Peyer's patch (tissue), 4 donors: ENCODE results near the gene ANKMY2. TPM values are rescaled to one million over a fixed set of nuclear protein-coding genes. Genes with fewer than 3 reads are reported as not detected.

Experiments used
- DNase-seq, 3 donors: peaks; one replicate each; pipeline ENCODE4 v3.0.0-alpha.2; 2017 to 2019
- H3K27ac ChIP-seq, 4 donors: fragments of 200-600 bp; sonication (generic); one replicate each; pipeline ENCODE4 v1.5.1; 2016 to 2019
- H3K27me3 ChIP-seq, 2 donors: fragments of 200-600 bp; sonication (generic); one replicate each; pipeline ENCODE4 v1.5.1; 2019
- H3K36me3 ChIP-seq, 3 donors: fragments of 200-600 bp; sonication (generic); one replicate each; pipeline ENCODE4 v1.5.1; 2016 to 2019
- H3K4me1 ChIP-seq, 4 donors: fragments of 200-600 bp; sonication (generic); one replicate each; pipeline ENCODE4 v1.5.1; 2016 to 2019
- H3K4me3 ChIP-seq, 4 donors: fragments of 200-600 bp; sonication (generic); 1 replicate in 3 of 4; 2 replicates in 1 of 4; pipeline ENCODE4 v1.5.1; 2016 to 2019; ENCODE audit warnings: mild to moderate bottlenecking in 1 of 4
- H3K9me3 ChIP-seq, 4 donors: fragments of 200-600 bp; sonication (generic); one replicate each; pipeline ENCODE4 v1.5.1; 2016 to 2019; ENCODE audit warnings: mild to moderate bottlenecking in 1 of 4
- CTCF ChIP-seq, 6 experiments: fragments of 450-650 bp in 4 of 6; fragments of 200-600 bp in 2 of 6; sonication (generic) in 1 of 6; IDR thresholded peaks; one replicate each; pipeline ENCODE4 v1.5.1; 2017 to 2019; ENCODE audit warnings: antibody characterized with exemption in 6 of 6, mild to moderate bottlenecking in 3 of 6, moderate library complexity in 1 of 6
- POLR2A ChIP-seq, 2 donors: fragments of 450-650 bp; IDR thresholded peaks; one replicate each; pipeline ENCODE4 v1.5.1; 2017; ENCODE audit warnings: antibody characterized with exemption in 2 of 2, mild to moderate bottlenecking in 2 of 2, moderate library complexity in 2 of 2
- total RNA-seq, 4 donors: library from RNA; depleted of rRNA; stranded (reverse); fragments of >200 nt; gene quantifications; one replicate each; pipeline ENCODE4 v1.1.0, GENCODE V29; 2016

ANKMY2 gene
- total RNA-seq, 4 donors from 2014 or later, result 19.3 to 21.5 (median 20.5) TPM

- Histone ChIP-seq H3K36me3 (no peaks in the 10 kb centered on the region), H3K4me1 (peaks cover 0 to 36% (median 10%) of the 10 kb centered on the region in 4 donors), H3K27me3 (no peaks in the 10 kb centered on the region), H3K4me3 (peak overlapping the region; percentile 79 to 94 (median 90)), H3K27ac (peak overlapping the region in 3 of 4 donors; percentile 85 to 90 (median 88)), H3K9me3 (no peaks in the 10 kb centered on the region)
- TF ChIP-seq POLR2A (IDR thresholded peaks at IDR 0.05) (no peak), CTCF (IDR thresholded peaks at IDR 0.05) (no peak)
- DNase-seq, result no peak
Measured at GRCh38 chr7:16644157-16644556, 1.4 kb downstream of the ANKMY2 start.

DNA sequence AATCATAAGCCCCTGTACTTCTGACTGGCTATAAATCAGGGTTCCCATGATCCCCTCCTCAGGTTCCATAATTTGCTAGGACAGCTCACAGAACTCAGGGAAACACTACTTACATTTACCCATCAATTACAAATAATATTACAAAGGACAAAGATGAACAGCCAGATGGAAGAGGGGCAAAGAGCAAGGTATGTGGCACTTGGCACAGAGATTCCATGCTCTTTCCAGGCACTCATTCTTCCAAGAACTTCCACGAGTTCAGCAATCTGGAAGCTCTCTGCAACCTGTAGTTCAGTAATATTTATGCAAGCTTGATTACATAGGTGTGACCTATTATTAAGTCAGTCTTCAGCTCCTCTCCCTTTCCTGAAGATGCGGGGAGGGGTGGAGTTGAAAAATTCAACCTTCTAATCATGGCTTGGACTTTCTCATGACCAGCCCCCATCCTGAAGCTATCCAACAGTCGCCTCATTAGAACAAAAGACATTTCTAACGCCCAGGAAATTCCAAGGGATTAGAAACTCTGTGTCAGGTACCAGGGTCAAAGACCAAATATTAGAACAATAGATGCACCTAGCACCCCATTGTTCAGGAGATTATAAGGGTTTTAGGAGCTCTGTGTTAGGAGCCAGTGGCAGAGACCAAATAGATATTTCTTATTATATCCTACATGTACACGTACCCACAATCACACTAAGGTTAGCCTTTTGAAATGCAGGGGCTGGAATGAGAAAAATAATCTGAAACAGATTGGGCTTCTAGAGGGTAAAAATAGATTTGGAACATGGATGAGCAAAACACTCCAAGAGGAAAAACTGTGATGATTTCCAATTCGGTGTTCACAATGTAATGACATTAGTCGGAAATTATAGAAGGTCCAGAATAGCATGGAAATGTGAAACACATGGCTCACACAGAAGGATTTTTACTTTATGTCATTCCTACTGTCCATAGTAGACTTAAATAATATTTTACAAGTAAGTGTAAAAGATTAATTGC lies 7.0 kb downstream of the ANKMY2 start:
- H3K4me1 ChIP-seq, result peaks cover 0 to 47% (median 0%) of the 10 kb centered on the region in 4 donors
- H3K27ac ChIP-seq, result peak overlapping the region in 1 of 4 donors; percentile 27
- H3K36me3 ChIP-seq, result peaks cover 0 to 4% (median 0%) of the 10 kb centered on the region in 3 donors
- DNase-seq, result no peak
- no peak overlapping the region for H3K4me3 ChIP-seq
- TF ChIP-seq CTCF (IDR thresholded peaks at IDR 0.05) (no peak), POLR2A (IDR thresholded peaks at IDR 0.05) (no peak)
- H3K27me3 ChIP-seq, result no peaks in the 10 kb centered on the region
- H3K9me3 ChIP-seq, result no peaks in the 10 kb centered on the region

GRCh38 chr7:16637379-16637778 lies 8.2 kb downstream of the ANKMY2 start:
- DNase-seq, result no peak
- Histone ChIP-seq H3K4me1 (peaks cover 0 to 38% (median 0%) of the 10 kb centered on the region in 4 donors), H3K27ac (peak overlapping the region in 1 of 4 donors; percentile 0), H3K36me3 (peaks cover 0 to 4% (median 0%) of the 10 kb centered on the region in 3 donors), H3K4me3 (no peak overlapping the region), H3K9me3 (no peaks in the 10 kb centered on the region), H3K27me3 (no peaks in the 10 kb centered on the region)
- no peak for TF ChIP-seq POLR2A (IDR thresholded peaks at IDR 0.05)
- TF ChIP-seq CTCF (IDR thresholded peaks at IDR 0.05), result no peak

DNA sequence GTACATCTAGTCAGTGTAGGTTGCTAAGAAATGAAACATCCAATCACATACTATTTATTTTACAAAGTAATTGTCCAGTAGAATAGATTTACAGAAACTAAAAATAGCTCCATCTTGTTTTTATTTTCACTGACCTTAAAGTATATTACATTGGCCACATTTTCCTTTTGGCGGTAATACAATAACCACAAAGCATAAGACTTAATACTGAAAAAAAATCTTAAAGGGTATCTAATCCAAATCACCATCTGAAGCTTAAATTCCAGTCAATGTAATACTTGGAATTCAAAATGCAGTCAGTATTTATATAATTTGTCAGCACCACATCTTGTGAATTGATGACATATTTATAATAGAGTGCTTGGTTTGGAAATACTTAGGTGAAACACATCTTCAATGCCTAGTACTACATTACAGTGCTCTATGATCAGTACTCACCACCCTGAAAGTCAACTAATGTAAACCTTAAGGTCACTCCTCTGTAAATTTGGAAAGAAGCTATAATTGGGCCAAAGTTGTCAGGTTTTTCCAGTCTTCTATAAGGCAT lies 8.9 kb downstream of the ANKMY2 start:
- peak overlapping the region in 1 of 4 donors; percentile 0 for H3K27ac ChIP-seq
- H3K9me3 ChIP-seq, result no peaks in the 10 kb centered on the region
- H3K4me1 ChIP-seq, result peaks cover 0 to 38% (median 0%) of the 10 kb centered on the region in 4 donors
- no peaks in the 10 kb centered on the region for H3K27me3 ChIP-seq
- DNase-seq, result no peak
- no peak for TF ChIP-seq POLR2A (IDR thresholded peaks at IDR 0.05)
- no peak for TF ChIP-seq CTCF (IDR thresholded peaks at IDR 0.05)
- H3K4me3 ChIP-seq, result no peak overlapping the region
- peaks cover 0 to 4% (median 0%) of the 10 kb centered on the region in 3 donors for H3K36me3 ChIP-seq

- H3K36me3 ChIP-seq, result peaks cover 0 to 4% (median 0%) of the 10 kb centered on the region in 3 donors
- no peak overlapping the region for H3K4me3 ChIP-seq
- DNase-seq, result no peak
- peaks cover 0 to 38% (median 0%) of the 10 kb centered on the region in 4 donors for H3K4me1 ChIP-seq
- no peaks in the 10 kb centered on the region for H3K9me3 ChIP-seq
- H3K27me3 ChIP-seq, result no peaks in the 10 kb centered on the region
- TF ChIP-seq POLR2A (IDR thresholded peaks at IDR 0.05) (no peak), CTCF (IDR thresholded peaks at IDR 0.05) (no peak)
- H3K27ac ChIP-seq, result peak overlapping the region in 3 of 4 donors; percentile 2 to 42 (median 36)
Measured at GRCh38 chr7:16634271-16634738, 11.2 kb downstream of the ANKMY2 start.
